Peyer's patch (tissue), 4 donors: ENCODE results near the gene ARHGAP35.

Experiments used
- CTCF ChIP-seq, 6 experiments: fragments of 450-650 bp in 4 of 6; fragments of 200-600 bp in 2 of 6; sonication (generic) in 1 of 6; IDR thresholded peaks; one replicate each; pipeline ENCODE4 v1.5.1; 2017 to 2019; ENCODE audit warnings: antibody characterized with exemption in 6 of 6, mild to moderate bottlenecking in 3 of 6, moderate library complexity in 1 of 6
- POLR2A ChIP-seq, 2 donors: fragments of 450-650 bp; IDR thresholded peaks; one replicate each; pipeline ENCODE4 v1.5.1; 2017; ENCODE audit warnings: antibody characterized with exemption in 2 of 2, mild to moderate bottlenecking in 2 of 2, moderate library complexity in 2 of 2

GRCh38 chr19:46896076-46896794 is 35.4 kb downstream of the ARHGAP35 start:
- TF ChIP-seq POLR2A (IDR thresholded peaks at IDR 0.05) (no peak), CTCF (IDR thresholded peaks at IDR 0.05) (no peak)
